Neuron (in vitro differentiated cells): ENCODE measurements around the gene NPAS3.

Experiments used
- H2AFZ ChIP-seq: one replicate; pipeline ENCODE4 v1.6.1; 2013; ENCODE audit warnings: low read depth, mild to moderate bottlenecking, inconsistent platforms, low read length, moderate library complexity
- H3K27me3 ChIP-seq: one replicate; pipeline ENCODE4 v1.6.1; 2013; ENCODE audit warnings: low read length; ENCODE audit not compliant: insufficient read depth
- H3K36me3 ChIP-seq: one replicate; pipeline ENCODE4 v1.6.1; 2013; ENCODE audit warnings: low read length; ENCODE audit not compliant: insufficient read depth
- H3K4me1 ChIP-seq: one replicate; pipeline ENCODE4 v1.6.1; 2013; ENCODE audit warnings: low read length; ENCODE audit not compliant: insufficient read depth
- H3K4me3 ChIP-seq: 2 replicates; pipeline ENCODE4 v1.5.1; 2013; ENCODE audit warnings: mild to moderate bottlenecking, low read length, moderate library complexity
- H3K9me3 ChIP-seq: one replicate; pipeline ENCODE4 v1.6.1; 2013; ENCODE audit warnings: low read length

Gene NPAS3

DNA sequence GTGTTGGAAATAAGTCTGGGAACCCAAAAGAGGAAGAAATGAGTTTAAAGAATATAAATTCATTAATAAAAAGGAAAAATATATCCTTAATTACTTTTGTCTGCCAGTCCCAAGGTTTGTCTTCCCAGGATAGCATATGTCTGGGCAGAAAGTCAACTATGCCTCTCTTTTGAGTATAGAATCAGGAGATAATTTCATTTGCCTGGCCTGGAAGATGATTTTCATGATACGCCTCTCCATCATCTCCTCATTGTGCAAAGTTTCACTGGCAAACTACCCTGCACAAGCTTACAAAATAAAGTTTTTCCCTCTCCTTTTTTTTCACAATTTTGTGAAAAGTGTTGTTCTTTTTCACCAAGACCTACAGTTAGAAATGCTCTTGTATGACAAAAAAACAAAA is 671.4 kb downstream of the NPAS3 start:
- Histone ChIP-seq H3K36me3 (peaks cover 5% of the 10 kb centered on the region), H2AFZ (no peak overlapping the region)

DNA sequence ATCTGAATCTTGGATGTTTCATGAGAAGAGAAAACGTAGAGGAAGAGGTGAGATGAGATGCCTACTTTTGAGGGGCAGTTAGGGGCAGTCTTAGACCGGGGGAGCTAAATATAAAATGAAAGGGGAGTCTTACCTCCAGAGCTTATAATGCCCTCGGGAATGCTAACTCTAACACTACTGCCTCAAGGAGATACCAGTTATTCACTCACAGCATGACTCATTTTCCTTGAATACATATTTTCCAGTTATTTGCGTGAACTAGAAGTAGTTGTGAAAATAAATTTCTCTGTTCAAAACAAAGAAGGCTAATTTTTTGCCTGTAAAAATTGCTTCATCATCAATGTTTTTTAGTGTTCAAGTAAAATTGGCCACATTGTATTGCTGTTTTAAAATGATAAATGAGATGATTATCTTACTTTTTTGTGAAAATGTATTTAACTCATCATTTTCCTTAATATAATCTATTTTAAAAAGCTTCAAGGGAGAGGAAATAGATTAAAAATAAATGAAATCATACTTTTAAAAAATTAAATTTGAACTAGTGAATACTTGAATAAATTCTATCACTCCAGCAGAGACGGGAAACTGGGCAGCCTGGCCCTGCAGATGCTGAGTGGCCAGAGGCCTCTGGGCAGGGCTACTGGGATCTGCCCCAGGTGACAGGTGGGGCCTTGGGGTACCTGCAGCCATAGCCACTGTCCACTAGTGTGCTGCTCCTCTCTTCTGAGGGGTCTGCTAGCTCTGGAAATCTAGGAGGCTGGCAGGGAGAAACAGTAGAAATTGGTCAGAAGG is 672.9 kb downstream of the NPAS3 start:
- no peaks in the 10 kb centered on the region for H3K9me3 ChIP-seq

More for the DNA sequence above, 671.4 kb downstream of the NPAS3 start:
- Histone ChIP-seq H3K9me3 (no peaks in the 10 kb centered on the region), H3K4me3 (no peak overlapping the region), H3K4me1 (peaks cover 5% of the 10 kb centered on the region), H3K27me3 (no peaks in the 10 kb centered on the region)

GRCh38 chr14:33612197-33612505 is 673.5 kb downstream of the NPAS3 start:
- H3K4me3 ChIP-seq: no peak overlapping the region
- H3K27me3 ChIP-seq: no peaks in the 10 kb centered on the region
- H3K36me3 ChIP-seq: peaks cover 5% of the 10 kb centered on the region

More for the DNA sequence above, 672.9 kb downstream of the NPAS3 start:
- no peaks in the 10 kb centered on the region for H3K27me3 ChIP-seq
- peaks cover 5% of the 10 kb centered on the region for H3K36me3 ChIP-seq
- no peak overlapping the region for H3K4me3 ChIP-seq
- H3K4me1 ChIP-seq: peaks cover 5% of the 10 kb centered on the region
- H2AFZ ChIP-seq: no peak overlapping the region

GRCh38 chr14:33617154-33617553 is 678.5 kb downstream of the NPAS3 start:
- H3K36me3 ChIP-seq: peaks cover 5% of the 10 kb centered on the region
- H3K27me3 ChIP-seq: no peaks in the 10 kb centered on the region
- H3K4me1 ChIP-seq: peaks cover 5% of the 10 kb centered on the region
- no peaks in the 10 kb centered on the region for H3K9me3 ChIP-seq
- no peak overlapping the region for H2AFZ ChIP-seq
- H3K4me3 ChIP-seq: no peak overlapping the region

More at GRCh38 chr14:33612197-33612505, 673.5 kb downstream of the NPAS3 start:
- Histone ChIP-seq H3K9me3 (no peaks in the 10 kb centered on the region), H2AFZ (no peak overlapping the region), H3K4me1 (peaks cover 5% of the 10 kb centered on the region)

GRCh38 chr14:33618361-33619105 is 679.9 kb downstream of the NPAS3 start:
- no peaks in the 10 kb centered on the region for H3K36me3 ChIP-seq
- H3K9me3 ChIP-seq: no peaks in the 10 kb centered on the region
- H3K4me1 ChIP-seq: peaks cover 5% of the 10 kb centered on the region
- no peaks in the 10 kb centered on the region for H3K27me3 ChIP-seq
- no peak overlapping the region for H2AFZ ChIP-seq
- H3K4me3 ChIP-seq: no peak overlapping the region

GRCh38 chr14:33622496-33622895 is 683.8 kb downstream of the NPAS3 start:
- H3K4me3 ChIP-seq: no peak overlapping the region
- peaks cover 5% of the 10 kb centered on the region for H3K4me1 ChIP-seq
- H2AFZ ChIP-seq: no peak overlapping the region
- peaks cover 2% of the 10 kb centered on the region for H3K36me3 ChIP-seq
- H3K27me3 ChIP-seq: no peaks in the 10 kb centered on the region
- H3K9me3 ChIP-seq: no peaks in the 10 kb centered on the region

DNA sequence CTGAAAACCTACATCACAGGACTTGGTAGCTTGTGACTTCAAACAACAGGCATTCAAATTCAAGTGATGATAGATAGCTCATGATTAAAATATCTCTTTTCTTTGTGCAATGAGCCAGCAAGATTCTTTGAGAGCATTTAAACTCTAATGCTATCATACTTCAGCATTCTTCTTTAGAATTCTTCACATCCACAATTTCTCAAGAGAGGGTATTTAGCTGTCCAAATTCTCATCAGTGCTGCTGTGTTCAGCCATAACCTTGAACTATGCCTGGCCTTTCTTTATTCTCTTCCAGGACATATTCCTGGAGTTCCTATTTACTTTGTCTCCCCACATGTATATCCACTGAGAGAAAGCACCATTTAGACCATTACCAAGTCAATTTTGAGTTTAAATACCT is 691.1 kb downstream of the NPAS3 start:
- Histone ChIP-seq H3K36me3 (peaks cover 2% of the 10 kb centered on the region), H3K4me1 (peaks cover 24% of the 10 kb centered on the region), H2AFZ (no peak overlapping the region), H3K9me3 (no peaks in the 10 kb centered on the region), H3K4me3 (no peak overlapping the region), H3K27me3 (no peaks in the 10 kb centered on the region)

GRCh38 chr14:33631021-33631420 is 692.3 kb downstream of the NPAS3 start:
- Histone ChIP-seq H3K9me3 (no peaks in the 10 kb centered on the region), H3K36me3 (no peaks in the 10 kb centered on the region), H2AFZ (no peak overlapping the region), H3K27me3 (no peaks in the 10 kb centered on the region), H3K4me1 (peaks cover 24% of the 10 kb centered on the region), H3K4me3 (no peak overlapping the region)

GRCh38 chr14:33631441-33631840 is 692.8 kb downstream of the NPAS3 start:
- Histone ChIP-seq H3K27me3 (no peaks in the 10 kb centered on the region), H3K4me1 (peaks cover 24% of the 10 kb centered on the region), H2AFZ (no peak overlapping the region), H3K4me3 (no peak overlapping the region), H3K9me3 (no peaks in the 10 kb centered on the region), H3K36me3 (no peaks in the 10 kb centered on the region)

- Histone ChIP-seq H3K4me3 (no peak overlapping the region), H3K36me3 (no peaks in the 10 kb centered on the region), H3K27me3 (no peaks in the 10 kb centered on the region), H2AFZ (no peak overlapping the region), H3K4me1 (peaks cover 15% of the 10 kb centered on the region), H3K9me3 (no peaks in the 10 kb centered on the region)
Measured at GRCh38 chr14:33634631-33635030, 696.0 kb downstream of the NPAS3 start.

GRCh38 chr14:33636716-33637115 is 698.0 kb downstream of the NPAS3 start:
- Histone ChIP-seq H2AFZ (no peak overlapping the region), H3K4me3 (no peak overlapping the region)

GRCh38 chr14:33642080-33642479 is 703.4 kb downstream of the NPAS3 start:
- no peaks in the 10 kb centered on the region for H3K36me3 ChIP-seq
- H3K9me3 ChIP-seq: no peaks in the 10 kb centered on the region
- H2AFZ ChIP-seq: no peak overlapping the region
- peak overlapping the region; percentile 30 for H3K4me3 ChIP-seq
- H3K27me3 ChIP-seq: no peaks in the 10 kb centered on the region
- H3K4me1 ChIP-seq: peaks cover 47% of the 10 kb centered on the region

More at GRCh38 chr14:33636716-33637115, 698.0 kb downstream of the NPAS3 start:
- Histone ChIP-seq H3K27me3 (no peaks in the 10 kb centered on the region), H3K4me1 (peaks cover 13% of the 10 kb centered on the region), H3K9me3 (no peaks in the 10 kb centered on the region), H3K36me3 (no peaks in the 10 kb centered on the region)

- Histone ChIP-seq H3K9me3 (no peaks in the 10 kb centered on the region), H3K36me3 (no peaks in the 10 kb centered on the region), H3K4me1 (peaks cover 50% of the 10 kb centered on the region), H3K27me3 (no peaks in the 10 kb centered on the region), H2AFZ (no peak overlapping the region), H3K4me3 (peak overlapping the region; percentile 30)
Measured at GRCh38 chr14:33642691-33643244, 704.1 kb downstream of the NPAS3 start.
